GM12801 (cell line): Measurements from ENCODE around the gene C4B.

Source experiments
- TF ChIP-seq, protein P1 (sequence below): IDR thresholded peaks from one replicate; pipeline ENCODE4 v1.5.1; 2011; ENCODE audit warnings: control low read depth; ENCODE audit not compliant: insufficient read length; ENCODE audit errors: extremely low read depth

The C4B gene

DNA sequence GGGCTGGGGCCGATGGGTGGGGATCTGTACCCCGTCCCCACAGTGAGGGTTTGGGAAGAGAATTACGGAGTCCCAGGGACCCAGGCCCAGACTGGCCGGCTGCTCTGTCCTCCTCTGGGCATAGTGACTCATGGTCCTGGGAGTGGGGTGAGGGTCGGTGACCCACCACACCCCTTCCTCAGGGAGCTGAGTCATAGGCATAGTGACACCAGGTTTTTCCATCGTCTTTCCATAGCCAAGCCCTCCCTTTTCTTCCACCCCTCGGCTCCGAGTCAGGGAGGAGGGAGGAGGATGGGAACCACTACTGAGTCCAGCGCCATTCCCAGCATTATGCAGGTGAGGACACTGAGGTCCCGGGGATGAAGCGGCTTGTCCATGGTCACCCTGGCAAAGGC lies 32.5 kb downstream of the C4B start:
- TF ChIP-seq, protein P1, sequence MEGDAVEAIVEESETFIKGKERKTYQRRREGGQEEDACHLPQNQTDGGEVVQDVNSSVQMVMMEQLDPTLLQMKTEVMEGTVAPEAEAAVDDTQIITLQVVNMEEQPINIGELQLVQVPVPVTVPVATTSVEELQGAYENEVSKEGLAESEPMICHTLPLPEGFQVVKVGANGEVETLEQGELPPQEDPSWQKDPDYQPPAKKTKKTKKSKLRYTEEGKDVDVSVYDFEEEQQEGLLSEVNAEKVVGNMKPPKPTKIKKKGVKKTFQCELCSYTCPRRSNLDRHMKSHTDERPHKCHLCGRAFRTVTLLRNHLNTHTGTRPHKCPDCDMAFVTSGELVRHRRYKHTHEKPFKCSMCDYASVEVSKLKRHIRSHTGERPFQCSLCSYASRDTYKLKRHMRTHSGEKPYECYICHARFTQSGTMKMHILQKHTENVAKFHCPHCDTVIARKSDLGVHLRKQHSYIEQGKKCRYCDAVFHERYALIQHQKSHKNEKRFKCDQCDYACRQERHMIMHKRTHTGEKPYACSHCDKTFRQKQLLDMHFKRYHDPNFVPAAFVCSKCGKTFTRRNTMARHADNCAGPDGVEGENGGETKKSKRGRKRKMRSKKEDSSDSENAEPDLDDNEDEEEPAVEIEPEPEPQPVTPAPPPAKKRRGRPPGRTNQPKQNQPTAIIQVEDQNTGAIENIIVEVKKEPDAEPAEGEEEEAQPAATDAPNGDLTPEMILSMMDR: no peak

DNA sequence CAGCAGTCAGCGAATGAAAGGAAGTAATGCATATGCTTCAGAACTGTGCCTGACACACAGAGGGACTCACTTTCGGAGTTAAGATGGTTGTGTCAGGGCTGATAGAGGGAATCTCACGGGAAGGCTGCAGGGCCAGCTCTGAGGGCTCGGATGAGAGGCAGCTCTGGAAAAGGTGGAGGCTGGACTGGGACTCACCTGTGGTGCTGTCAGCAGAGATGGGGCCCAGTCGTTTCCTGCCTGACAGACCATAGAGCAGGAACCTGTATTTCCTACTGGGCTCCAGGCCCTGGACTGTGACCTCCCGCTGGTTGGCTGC lies 32.9 kb downstream of the C4B start:
- TF ChIP-seq, protein P1: no peak

DNA sequence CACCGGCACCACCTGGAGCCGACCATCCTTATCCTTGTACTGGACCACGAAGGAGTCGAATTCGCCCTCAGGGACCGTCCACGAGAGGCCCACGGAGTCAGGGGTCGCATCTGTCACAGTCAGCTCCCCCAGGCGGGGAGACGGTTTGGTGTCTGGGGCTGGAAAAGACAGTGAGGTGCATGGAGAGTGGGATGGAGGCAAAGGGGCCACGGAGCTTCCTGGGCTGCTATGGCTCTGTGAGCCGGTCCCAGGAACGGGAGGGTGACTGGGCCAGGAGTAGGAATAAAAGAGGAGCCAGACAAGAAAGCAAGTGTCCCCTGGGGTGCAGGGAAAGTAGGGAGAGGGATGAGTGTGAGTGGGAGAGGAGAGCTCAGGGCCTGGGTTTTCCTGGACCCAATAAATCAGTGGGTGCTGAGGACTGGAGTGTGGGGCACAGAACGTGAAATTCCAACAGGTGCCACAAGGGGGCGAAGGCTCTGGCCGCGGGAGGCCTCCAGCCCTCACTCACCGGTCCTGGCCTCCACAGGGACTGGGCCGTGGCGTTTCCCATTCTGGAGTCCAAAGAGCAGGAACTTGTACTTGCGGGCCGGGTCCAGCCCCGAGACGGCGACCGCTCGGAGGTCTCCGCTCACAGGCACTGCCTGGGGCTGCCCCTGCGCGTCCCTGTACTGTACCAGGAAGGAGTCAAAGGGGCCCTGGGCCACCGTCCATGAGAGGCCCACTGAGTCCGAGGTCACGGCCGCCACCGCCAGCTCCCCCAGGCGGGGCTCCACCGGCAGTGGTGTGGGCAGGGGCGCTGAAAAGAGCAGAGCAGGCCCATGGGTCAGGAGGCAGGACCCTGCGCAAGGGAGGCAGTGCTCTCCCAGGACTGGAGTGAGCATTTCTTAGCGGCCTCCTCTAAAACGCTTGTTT lies 33.5 kb downstream of the C4B start:
- TF ChIP-seq, protein P1: no peak

DNA sequence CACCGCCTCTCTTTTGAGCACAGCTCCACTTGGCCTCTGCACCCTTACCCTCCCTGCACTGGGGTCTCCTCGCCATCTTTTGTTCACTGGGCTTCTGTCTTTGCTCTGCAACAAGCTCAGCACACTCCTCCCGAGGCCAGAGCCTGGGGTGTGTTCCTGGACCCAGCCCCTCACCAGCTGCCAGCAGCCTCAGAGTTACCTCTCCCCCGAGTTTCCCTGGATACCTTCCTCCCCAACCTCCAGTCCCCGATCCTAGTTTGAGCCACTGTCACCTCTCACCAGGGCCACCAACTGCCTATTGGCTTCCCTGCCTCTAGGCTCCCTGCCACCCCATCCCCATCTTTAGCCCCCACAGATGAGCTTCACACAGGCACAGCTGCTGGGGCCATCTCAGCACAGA lies 36.0 kb downstream of the C4B start:
- TF ChIP-seq, protein P1: no peak

DNA sequence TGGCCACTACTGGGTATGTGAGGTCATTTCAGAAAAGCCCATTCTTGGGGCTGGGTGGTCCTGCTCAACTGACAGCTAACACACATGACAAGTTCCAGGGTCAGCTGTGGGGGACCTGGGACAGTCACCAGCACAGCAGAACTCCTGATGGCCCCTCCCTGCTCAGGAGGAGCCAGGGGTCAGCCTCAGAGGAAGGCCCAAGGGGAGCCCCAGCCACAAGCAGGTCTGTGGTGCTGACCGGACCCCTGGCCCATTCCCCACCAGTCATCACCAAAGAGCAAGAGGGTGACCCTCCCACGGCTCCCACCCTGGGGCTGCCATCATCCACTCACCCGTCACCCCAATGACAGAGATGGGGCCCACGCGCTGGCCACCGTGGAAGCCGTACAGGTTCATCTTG lies 41.7 kb downstream of the C4B start:
- TF ChIP-seq, protein P1: no peak

DNA sequence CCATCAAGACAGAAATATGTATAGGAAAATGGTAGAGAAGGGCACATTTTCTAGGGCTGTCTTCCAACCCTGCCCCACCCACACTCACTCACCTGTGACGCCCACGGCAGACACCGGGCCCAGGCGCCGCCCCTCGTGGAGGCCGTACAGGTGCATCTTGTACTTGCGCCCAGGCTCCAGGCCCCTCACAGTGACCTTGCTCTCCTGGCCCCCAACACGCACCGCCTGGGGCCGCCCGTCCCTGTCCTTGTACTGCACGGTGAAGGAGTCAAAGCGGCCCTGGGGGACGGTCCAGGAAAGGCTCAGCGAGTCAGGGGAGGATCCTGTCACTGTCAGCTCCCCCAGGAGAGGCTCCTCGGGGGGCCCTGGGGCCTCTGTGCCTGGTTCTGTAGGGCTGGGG lies 43.4 kb downstream of the C4B start:
- TF ChIP-seq, protein P1: no peak

DNA sequence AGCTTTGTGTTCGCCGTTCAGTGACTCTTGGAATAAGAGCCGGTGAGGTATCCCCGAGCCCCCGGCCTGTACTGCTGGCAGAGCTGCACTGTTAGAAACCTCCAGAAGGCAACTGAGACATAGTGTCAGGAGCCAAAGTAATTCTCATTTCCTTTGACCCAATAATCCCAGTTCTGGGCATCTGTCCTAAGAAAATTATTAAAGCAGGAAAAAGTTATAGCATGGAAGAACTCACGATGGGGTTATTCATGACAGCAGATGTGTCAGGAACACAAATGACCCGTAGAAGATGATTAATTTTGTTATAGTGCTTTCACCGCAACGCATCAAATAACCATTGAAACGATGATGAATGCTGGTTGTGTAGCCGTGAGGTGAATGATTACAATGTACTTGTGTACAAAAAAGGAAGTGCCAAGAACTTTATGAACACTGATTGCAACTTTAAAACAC lies 43.9 kb downstream of the C4B start:
- TF ChIP-seq, protein P1: no peak
